Measurements from ENCODE around the gene ZMYND10. TPM values are rescaled to one million over a fixed set of nuclear protein-coding genes. Genes with fewer than 3 reads are reported as not detected.

The ZMYND10 gene
- total RNA-seq, 1 experiment from 2014 or later, result 1.4 TPM

DNA sequence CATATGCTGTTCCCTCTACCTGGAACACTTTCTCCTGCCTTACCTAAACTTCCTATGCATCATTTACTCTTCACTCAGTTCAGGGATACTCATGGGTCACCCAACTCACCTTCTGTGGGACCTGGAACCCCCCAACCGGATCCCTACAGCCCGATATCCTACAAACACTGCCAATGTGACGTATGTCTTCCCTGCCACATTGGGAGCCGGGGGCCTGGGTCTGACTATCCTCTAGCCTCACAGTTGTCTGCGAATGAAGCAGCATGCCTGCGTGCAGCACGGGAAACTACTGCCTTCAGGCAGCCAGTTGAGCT is 4.6 kb upstream of the ZMYND10 start:
- peak overlapping the region; percentile 40 for H3K9ac ChIP-seq (ENCODE audit: extremely low read depth, insufficient read length, low read length)
- no peaks in the 10 kb centered on the region for H3K9me3 Mint-ChIP-seq
- no peak overlapping the region for H4K5ac ChIP-seq (ENCODE audit: insufficient read length, low read depth, low read length)
- no peak overlapping the region for H2AK5ac ChIP-seq (ENCODE audit: insufficient read length, low read length)
- H2BK20ac ChIP-seq (ENCODE audit: low read depth, low read length, poor library complexity, severe bottlenecking), result no peak overlapping the region
- no peak overlapping the region for H3K18ac ChIP-seq (ENCODE audit: insufficient read length, low read depth, low read length)
- H3K4me1 Mint-ChIP-seq, result peaks cover 18 to 19% of the 10 kb centered on the region in 2 experiments
- H4K91ac ChIP-seq (ENCODE audit: insufficient read length, low read depth, low read length), result no peak overlapping the region
- peaks cover 15% of the 10 kb centered on the region for H3K27me3 Mint-ChIP-seq (ENCODE audit: low read depth)
- no peak overlapping the region for H2BK15ac ChIP-seq (ENCODE audit: low read depth, low read length)
- no peak overlapping the region for H3K23ac ChIP-seq (ENCODE audit: insufficient read length, low read depth, low read length)
- DNase-seq, result no peak
- H3K14ac ChIP-seq (ENCODE audit: insufficient read depth, low read length), result no peak overlapping the region
- no peak overlapping the region for H3T11ph ChIP-seq (ENCODE audit: low read length)
- no peak overlapping the region for H4K8ac ChIP-seq (replicated peaks; ENCODE audit: insufficient read length, low read depth, low read length)
- H3K27ac ChIP-seq (ENCODE audit: insufficient read length, low read depth, low read length), result no peak overlapping the region
- no peak for TF ChIP-seq CTCF (conservative IDR thresholded peaks at IDR 0.05)
- H3K4me2 ChIP-seq (ENCODE audit: insufficient read depth, insufficient read length, low read length), result peak overlapping the region; percentile 74
- no peak overlapping the region for H3K56ac ChIP-seq (ENCODE audit: insufficient read length, low read depth, low read length)
- no peaks in the 10 kb centered on the region for H4K20me1 ChIP-seq (ENCODE audit: control insufficient read depth, insufficient read depth, insufficient read length)
- no peak overlapping the region for H2AFZ ChIP-seq (ENCODE audit: low read length)
- peak overlapping the region; percentile 94 to 96 for H3K4me3 Mint-ChIP-seq
- H3K23me2 ChIP-seq (ENCODE audit: insufficient read length, low read depth, low read length, poor library complexity, severe bottlenecking), result peaks cover 19% of the 10 kb centered on the region
- H2BK5ac ChIP-seq (ENCODE audit: insufficient read length, low read length), result no peak overlapping the region
- H3K36me3 Mint-ChIP-seq (ENCODE audit: insufficient read depth in 1 of 3, low read depth in 3 of 3), result peaks cover 14 to 31% (median 21%) of the 10 kb centered on the region in 3 experiments; a peak in 6 of 7 replicates
- no peaks in the 10 kb centered on the region for H3K9me3 ChIP-seq (ENCODE audit: control insufficient read depth, low read depth, low read length)
- H3K27ac Mint-ChIP-seq, result no peak overlapping the region
- H3K79me2 ChIP-seq (ENCODE audit: insufficient read depth, low read length), result no peaks in the 10 kb centered on the region
- peaks cover under 1% of the 10 kb centered on the region; the same call in 1 of the 2 replicates for H3K27me3 ChIP-seq (ENCODE audit: insufficient read depth, low read length)
- no peak overlapping the region for H2BK120ac ChIP-seq (ENCODE audit: low read depth, low read length, poor library complexity, severe bottlenecking)
- no peaks in the 10 kb centered on the region; the same call in 1 of the 2 replicates for H3K4me1 ChIP-seq (ENCODE audit: insufficient read depth, low read length)
- H3K79me1 ChIP-seq (ENCODE audit: insufficient read depth, low read depth, low read length, poor library complexity, severe bottlenecking), result no peaks in the 10 kb centered on the region
- H2BK12ac ChIP-seq (ENCODE audit: insufficient read length, low read depth, low read length), result no peak overlapping the region
- WGBS (ENCODE audit: extremely low coverage, insufficient read length, low lambda C conversion rate), result no CpG with 5 or more reads among the region's 7 CpGs
- H3K4ac ChIP-seq (ENCODE audit: low read depth, low read length), result no peak overlapping the region
